Type B pancreatic cell (in vitro differentiated cells): ENCODE data around the gene B4GALT3. TPM values are rescaled to one million over a fixed set of nuclear protein-coding genes. Genes with fewer than 3 reads are reported as not detected.

Experiments
- DNase-seq: peaks from one replicate; pipeline ENCODE4 v3.0.0; 2021; ENCODE audit warnings: mixed read lengths; ENCODE audit not compliant: unreplicated experiment; ENCODE audit errors: extremely low spot score
- H3K27ac Mint-ChIP-seq: 2 replicates; pipeline ENCODE4 v1.8.0; 2021; ENCODE audit warnings: mild to moderate bottlenecking, mixed read lengths
- H3K27me3 Mint-ChIP-seq: 2 replicates; pipeline ENCODE4 v1.8.0; 2021; ENCODE audit warnings: mixed read lengths
- H3K36me3 Mint-ChIP-seq: 2 replicates; pipeline ENCODE4 v1.8.0; 2021; ENCODE audit warnings: mixed read lengths
- H3K4me1 Mint-ChIP-seq: one replicate; pipeline ENCODE4 v1.8.0; 2021; ENCODE audit warnings: mixed read lengths; ENCODE audit not compliant: unreplicated experiment
- H3K4me3 Mint-ChIP-seq: 2 replicates; pipeline ENCODE4 v1.8.0; 2021; ENCODE audit warnings: mild to moderate bottlenecking, mixed read lengths
- H3K9me3 Mint-ChIP-seq: 2 replicates; pipeline ENCODE4 v1.8.0; 2021; ENCODE audit warnings: mixed read lengths
- total RNA-seq: library from RNA; stranded (reverse); gene quantifications from 2 replicates; pipeline ENCODE4 v1.2.1, GENCODE V29; 2021; ENCODE audit warnings: low replicate concordance
- TF ChIP-seq, protein P1 (sequence below): fragments of 200-600 bp; sonication (generic); conservative IDR thresholded peaks from 2 replicates; pipeline ENCODE4 v1.5.0; 2021; ENCODE audit warnings: antibody characterized with exemption, mild to moderate bottlenecking

The B4GALT3 gene
- total RNA-seq, 1 donor from 2014 or later, result 42.4 TPM

DNA sequence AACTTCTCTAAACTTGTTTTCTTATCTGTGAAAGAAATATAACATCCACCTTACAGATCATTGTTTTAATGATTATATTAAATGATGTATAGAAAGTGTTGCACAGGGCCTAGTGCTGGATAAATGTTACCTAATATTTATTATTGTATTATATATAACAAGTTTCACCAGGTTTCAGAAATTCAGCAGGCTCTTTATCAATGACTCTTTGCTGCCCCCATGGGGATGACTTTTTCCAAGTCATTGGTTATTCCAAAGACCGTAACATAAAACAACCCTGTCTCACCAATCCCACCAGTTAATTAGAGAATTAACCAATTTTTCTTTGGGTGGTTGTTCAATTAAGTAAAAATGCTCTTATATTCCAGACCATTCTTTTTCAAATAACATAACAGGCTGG lies 37.5 kb downstream of the B4GALT3 start:
- Mint-ChIP-seq H3K4me1 (peaks cover 11% of the 10 kb centered on the region), H3K9me3 (no peaks in the 10 kb centered on the region), H3K36me3 (no peaks in the 10 kb centered on the region), H3K4me3 (no peak overlapping the region), H3K27ac (no peak overlapping the region), H3K27me3 (no peaks in the 10 kb centered on the region)
- no peak for DNase-seq
- TF ChIP-seq, protein P1, sequence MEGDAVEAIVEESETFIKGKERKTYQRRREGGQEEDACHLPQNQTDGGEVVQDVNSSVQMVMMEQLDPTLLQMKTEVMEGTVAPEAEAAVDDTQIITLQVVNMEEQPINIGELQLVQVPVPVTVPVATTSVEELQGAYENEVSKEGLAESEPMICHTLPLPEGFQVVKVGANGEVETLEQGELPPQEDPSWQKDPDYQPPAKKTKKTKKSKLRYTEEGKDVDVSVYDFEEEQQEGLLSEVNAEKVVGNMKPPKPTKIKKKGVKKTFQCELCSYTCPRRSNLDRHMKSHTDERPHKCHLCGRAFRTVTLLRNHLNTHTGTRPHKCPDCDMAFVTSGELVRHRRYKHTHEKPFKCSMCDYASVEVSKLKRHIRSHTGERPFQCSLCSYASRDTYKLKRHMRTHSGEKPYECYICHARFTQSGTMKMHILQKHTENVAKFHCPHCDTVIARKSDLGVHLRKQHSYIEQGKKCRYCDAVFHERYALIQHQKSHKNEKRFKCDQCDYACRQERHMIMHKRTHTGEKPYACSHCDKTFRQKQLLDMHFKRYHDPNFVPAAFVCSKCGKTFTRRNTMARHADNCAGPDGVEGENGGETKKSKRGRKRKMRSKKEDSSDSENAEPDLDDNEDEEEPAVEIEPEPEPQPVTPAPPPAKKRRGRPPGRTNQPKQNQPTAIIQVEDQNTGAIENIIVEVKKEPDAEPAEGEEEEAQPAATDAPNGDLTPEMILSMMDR, result peak; percentile 73

DNA sequence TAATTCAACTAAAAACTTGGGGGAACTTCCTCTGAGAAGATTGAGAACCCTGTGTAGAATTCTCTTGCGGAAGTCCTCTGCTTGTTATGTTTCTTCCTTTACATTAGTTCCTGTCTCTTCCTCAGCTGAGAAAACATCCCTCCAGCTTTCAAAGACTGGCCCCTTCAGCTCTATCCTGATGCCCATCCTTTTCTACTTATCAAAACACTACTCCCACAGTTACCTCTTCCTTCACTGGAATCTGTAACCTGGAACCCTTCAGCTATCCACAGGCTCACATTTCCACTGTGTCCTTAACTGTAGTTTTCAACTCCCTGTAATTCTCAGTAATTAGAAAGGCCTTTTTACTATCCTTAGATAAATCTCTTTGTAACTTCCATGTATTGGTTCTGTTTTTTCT lies 38.9 kb downstream of the B4GALT3 start:
- H3K4me1 Mint-ChIP-seq, result peaks cover 11% of the 10 kb centered on the region
- H3K9me3 Mint-ChIP-seq, result no peaks in the 10 kb centered on the region
- no peak overlapping the region for H3K4me3 Mint-ChIP-seq
- DNase-seq, result no peak
- H3K27ac Mint-ChIP-seq, result no peak overlapping the region
- no peaks in the 10 kb centered on the region for H3K36me3 Mint-ChIP-seq
- TF ChIP-seq, protein P1, result no peak
- no peaks in the 10 kb centered on the region for H3K27me3 Mint-ChIP-seq

DNA sequence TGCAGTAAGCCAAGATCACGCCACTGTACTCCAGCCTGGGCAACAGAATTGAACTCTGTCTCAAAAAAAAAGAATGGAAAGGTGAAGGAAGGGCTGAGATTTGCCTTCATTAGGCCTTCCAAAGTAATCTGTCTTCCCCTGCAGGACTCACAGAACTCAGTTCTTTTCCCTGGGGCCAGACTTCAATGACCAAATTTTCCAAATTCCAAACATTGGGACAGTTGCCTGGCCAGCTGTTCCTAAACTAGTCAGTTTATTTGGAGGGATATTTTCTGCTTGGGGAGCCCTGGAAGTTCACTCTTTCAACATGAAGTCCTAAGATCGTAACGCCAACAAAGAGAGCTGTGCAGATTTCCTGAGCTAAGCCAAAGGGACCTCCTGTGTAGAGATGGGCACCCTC lies 39.4 kb downstream of the B4GALT3 start:
- H3K27ac Mint-ChIP-seq, result peak overlapping the region; percentile 34
- no peak for DNase-seq
- H3K36me3 Mint-ChIP-seq, result no peaks in the 10 kb centered on the region
- no peak overlapping the region for H3K4me3 Mint-ChIP-seq
- peaks cover 11% of the 10 kb centered on the region for H3K4me1 Mint-ChIP-seq
- H3K27me3 Mint-ChIP-seq, result no peaks in the 10 kb centered on the region
- no peaks in the 10 kb centered on the region for H3K9me3 Mint-ChIP-seq
- TF ChIP-seq, protein P1, result no peak

DNA sequence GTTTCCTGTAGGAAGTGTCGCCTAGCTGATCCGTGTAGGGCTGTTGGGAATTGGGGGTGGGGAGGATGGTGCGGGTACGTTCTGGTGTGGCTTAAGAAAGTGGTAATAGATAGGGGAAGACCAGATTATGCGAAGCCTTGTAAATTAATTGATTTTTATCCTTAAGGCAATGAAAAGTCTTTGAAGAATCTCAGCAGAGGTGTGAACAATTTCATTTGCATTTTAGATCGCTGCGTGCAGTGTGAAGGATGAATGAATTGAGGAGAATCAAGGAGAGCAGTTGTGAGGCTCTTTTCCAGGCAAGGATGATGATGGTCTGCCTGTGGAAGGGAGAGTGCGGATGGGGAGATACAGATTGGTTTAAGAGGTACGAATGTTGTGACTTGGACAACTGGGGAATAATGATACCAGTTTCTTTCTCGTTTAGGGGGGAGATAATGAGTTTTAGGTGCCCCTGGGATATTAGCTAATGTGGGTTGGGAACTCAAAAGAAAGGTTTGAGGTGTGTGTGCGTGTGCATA lies 44.0 kb downstream of the B4GALT3 start:
- peaks cover 27% of the 10 kb centered on the region for H3K4me1 Mint-ChIP-seq
- TF ChIP-seq, protein P1, result no peak
- no peaks in the 10 kb centered on the region for H3K27me3 Mint-ChIP-seq
- H3K27ac Mint-ChIP-seq, result no peak overlapping the region
- H3K4me3 Mint-ChIP-seq, result no peak overlapping the region
- no peaks in the 10 kb centered on the region for H3K9me3 Mint-ChIP-seq
- no peak for DNase-seq
- peaks cover 8% of the 10 kb centered on the region for H3K36me3 Mint-ChIP-seq

DNA sequence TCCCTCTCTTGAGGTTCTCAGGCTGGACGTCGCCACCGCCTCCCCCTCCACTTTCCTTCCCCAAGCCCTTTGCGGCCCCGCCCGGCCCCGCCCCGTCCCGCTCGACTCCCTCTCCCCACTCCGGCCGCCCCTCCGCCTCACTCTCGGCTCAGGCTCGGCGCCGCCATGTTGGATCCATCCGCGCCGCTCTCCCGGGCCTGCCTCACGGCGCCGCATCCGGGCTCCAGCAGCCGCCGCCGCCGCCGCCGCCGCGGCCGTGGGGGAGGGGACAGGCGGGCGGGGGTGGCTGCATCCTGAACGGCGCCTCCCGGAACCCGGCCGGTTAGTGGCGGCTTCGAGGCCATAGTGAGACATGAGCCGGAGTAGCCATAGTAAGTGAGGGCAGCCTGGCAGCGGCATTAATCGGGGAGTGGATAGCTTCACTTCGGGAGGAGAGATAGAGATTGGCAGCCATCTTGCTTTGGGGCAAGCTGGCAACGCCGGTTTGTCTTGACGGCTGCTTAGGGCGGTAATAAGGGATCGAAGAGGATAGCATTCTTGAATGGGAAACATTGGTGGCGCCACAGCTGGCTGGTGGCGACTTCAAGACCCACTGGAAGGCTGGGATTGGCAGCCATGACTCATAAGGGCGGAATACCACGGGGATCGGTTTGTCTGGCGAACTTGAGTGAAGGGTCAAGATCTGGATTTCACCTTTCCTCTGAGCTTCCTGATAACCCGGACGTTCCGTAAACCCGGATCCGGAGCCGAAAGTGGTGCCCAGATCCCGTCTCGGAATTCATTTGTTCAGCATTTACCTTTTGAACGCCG lies 44.7 kb downstream of the B4GALT3 start, which contains the start of gene DEDD:
DEDD (minus strand) TSS at position 258 of the 810 bp plus-strand sequence. CDS start 8,205 bp downstream, outside the sequence.
- DNase-seq, result peak; percentile 90
- no peaks in the 10 kb centered on the region for H3K9me3 Mint-ChIP-seq
- peaks cover 13% of the 10 kb centered on the region for H3K36me3 Mint-ChIP-seq
- no peak within 1 kb of the TSS for H3K4me3 Mint-ChIP-seq
- H3K27me3 Mint-ChIP-seq, result no peaks in the 10 kb centered on the region
- H3K27ac Mint-ChIP-seq, result peak within 1 kb of the TSS; percentile 88
- peaks cover 22% of the 10 kb centered on the region for H3K4me1 Mint-ChIP-seq
- TF ChIP-seq, protein P1, result peak; percentile 26
